Fibroblast of lung (primary cell): ENCODE measurements around the gene VTI1A.
"Not testable (repeated sequence)": the region's sequence is repeated elsewhere in the genome, so short reads cannot be mapped to it uniquely, and the experiment has no call there.

Experiments
- CTCF ChIP-seq, 2 donors: IDR thresholded peaks in 1 of 2; conservative IDR thresholded peaks in 1 of 2; 1 replicate in 1 of 2; 2 replicates in 1 of 2; pipeline ENCODE4 v1.5.1; 2011 to 2012; ENCODE audit warnings: low read length in 2 of 2, control low read depth in 1 of 2, inconsistent platforms in 1 of 2, low read depth in 1 of 2, mild to moderate bottlenecking in 1 of 2
- EZH2 ChIP-seq: IDR thresholded peaks from 2 replicates; pipeline ENCODE4 v1.5.1; 2012; ENCODE audit warnings: low read length, control low read depth, mild to moderate bottlenecking; ENCODE audit errors: missing control alignments

GRCh38 chr10:112590786-112591185 is 143.8 kb downstream of the VTI1A start:
- TF ChIP-seq CTCF (conservative IDR thresholded peaks at IDR 0.05 in 1 of 2, IDR thresholded peaks at IDR 0.05 in 1 of 2; ENCODE audit: low read depth in 1 of 2, low read length in 2 of 2); EZH2: not testable (repeated sequence)
